HUES6 (cell line): ENCODE results near the gene RIOX2.
A peak's percentile ranks its signal among the peaks of the same experiment; 100 is the strongest.
"Not testable (repeated sequence)": the region's sequence is repeated elsewhere in the genome, so short reads cannot be mapped to it uniquely, and the experiment has no call there.

Experiments used
- H3K27ac ChIP-seq: 2 replicates; pipeline ENCODE4 v1.7.0; 2013; ENCODE audit warnings: low read depth, mild to moderate bottlenecking, low read length, inconsistent platforms
- H3K27me3 ChIP-seq: 2 replicates; pipeline ENCODE4 v1.6.1; 2013; ENCODE audit warnings: low read length; ENCODE audit not compliant: control insufficient read depth, insufficient read depth
- H3K36me3 ChIP-seq: 2 replicates; pipeline ENCODE4 v1.6.1; 2013; ENCODE audit warnings: low read length; ENCODE audit not compliant: control insufficient read depth, insufficient read depth
- H3K4me1 ChIP-seq: 2 replicates; pipeline ENCODE4 v1.6.1; 2013; ENCODE audit warnings: low read length; ENCODE audit not compliant: control insufficient read depth, insufficient read depth
- H3K4me3 ChIP-seq: 2 replicates; pipeline ENCODE4 v1.5.1; 2013; ENCODE audit warnings: low read depth, low read length
- H3K9ac ChIP-seq: one replicate; pipeline ENCODE4 v1.6.1; 2013; ENCODE audit warnings: mild to moderate bottlenecking, low read length
- H3K9me3 ChIP-seq: 2 replicates; pipeline ENCODE4 v1.6.1; 2013; ENCODE audit warnings: low read depth, low read length; ENCODE audit not compliant: control insufficient read depth, insufficient read depth

Gene RIOX2

DNA sequence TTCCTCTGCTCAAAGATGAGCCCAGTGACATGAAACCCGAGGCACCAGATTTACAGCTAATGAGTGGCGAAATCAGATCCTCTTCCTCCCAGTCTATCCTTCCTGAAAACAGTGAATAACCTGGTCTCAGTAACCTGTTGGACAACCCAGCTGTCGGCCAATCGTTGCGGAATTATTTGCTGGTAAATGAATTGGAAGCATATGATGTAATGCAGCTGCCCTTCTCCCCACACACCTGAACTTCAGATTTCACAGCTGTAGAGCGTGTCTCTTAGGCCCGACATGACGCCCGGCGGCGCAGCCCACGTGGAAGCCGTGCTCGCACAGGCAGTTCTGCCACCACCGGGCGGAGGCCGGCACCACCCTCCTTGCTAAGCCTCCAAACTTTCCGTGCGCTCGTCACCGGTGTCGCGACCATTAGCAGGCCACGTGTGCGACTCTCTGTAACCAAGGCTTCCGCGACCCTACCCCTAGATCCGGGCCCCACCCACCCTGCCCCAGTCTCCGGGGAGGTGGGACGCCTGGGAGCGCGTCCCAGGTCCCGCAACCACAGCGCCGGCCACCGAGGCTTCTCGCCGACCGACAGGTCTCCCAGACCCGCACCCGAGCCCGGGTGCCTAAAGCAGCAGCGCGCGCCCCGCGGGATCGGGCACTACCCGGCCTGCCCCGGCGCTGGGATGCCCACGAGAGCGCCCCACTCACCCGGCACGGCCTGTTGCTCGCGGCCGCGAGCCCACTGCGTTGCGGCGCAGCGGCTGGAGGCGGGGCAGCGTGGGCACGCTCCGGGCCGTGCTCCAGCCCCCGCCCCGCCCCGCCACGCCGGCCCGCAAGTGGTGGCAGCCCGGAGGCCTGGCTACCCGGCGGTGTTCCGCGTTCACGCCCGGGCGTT, at the start of gene RIOX2:
RIOX2 (minus strand) TSS at position 753 of the 889 bp plus-strand sequence. CDS start 4,838 bp downstream, outside the sequence.
- peak within 1 kb of the TSS; percentile 77 for H3K9ac ChIP-seq
- H3K4me3 ChIP-seq, result peak within 1 kb of the TSS; percentile 63
- H3K9me3 ChIP-seq, result no peaks in the 10 kb centered on the region
- H3K4me1 ChIP-seq, result peaks cover 9% of the 10 kb centered on the region
- H3K27me3 ChIP-seq, result peaks cover 8% of the 10 kb centered on the region
- H3K27ac ChIP-seq, result no peak within 1 kb of the TSS
- peaks cover 3% of the 10 kb centered on the region; the same call in 1 of the 2 replicates for H3K36me3 ChIP-seq

DNA sequence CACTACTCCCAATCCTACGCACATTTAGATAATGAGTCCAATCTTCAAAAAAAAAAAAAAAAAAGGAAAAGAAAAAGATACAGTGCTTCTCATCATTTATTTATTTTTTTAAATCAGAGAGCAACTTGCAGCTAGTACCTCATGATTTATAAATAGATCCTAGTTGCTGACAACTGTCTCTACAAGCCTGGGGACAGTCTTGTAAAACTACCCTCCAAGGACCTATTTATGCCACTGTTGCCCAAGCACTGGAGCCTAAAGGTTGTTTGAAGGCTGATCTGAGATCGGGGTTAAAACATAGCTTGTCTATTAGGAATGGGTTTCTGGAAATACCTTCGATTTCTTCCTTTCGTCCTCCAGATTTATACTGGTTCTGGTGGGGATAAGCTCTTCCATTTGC, 48.2 kb upstream of the RIOX2 start:
- H3K9ac ChIP-seq, result no peak overlapping the region
- no peak overlapping the region for H3K4me3 ChIP-seq
- no peaks in the 10 kb centered on the region for H3K4me1 ChIP-seq
- H3K27me3 ChIP-seq, result no peaks in the 10 kb centered on the region
- no peaks in the 10 kb centered on the region for H3K36me3 ChIP-seq
- no peak overlapping the region for H3K27ac ChIP-seq
- H3K9me3 ChIP-seq, result no peaks in the 10 kb centered on the region

DNA sequence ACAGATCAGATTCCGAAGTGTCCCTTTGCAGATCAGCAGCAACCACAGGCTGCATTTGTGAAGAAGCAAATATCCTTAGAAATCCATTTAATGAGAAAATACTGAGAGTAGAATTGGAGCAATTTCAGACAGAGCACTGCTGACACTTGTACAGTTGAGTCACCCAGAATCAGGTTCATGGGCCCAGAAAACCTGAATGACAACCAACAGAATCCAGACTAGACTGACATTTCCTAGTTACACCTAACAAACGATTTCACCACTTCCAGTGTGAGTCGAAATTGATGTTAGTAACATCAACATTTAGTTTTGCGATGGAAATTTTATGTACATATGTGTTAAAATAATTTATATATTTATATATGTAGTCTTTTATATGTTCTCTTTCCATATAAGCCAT, 46.1 kb upstream of the RIOX2 start:
- Histone ChIP-seq H3K9ac (no peak overlapping the region), H3K36me3 (no peaks in the 10 kb centered on the region), H3K27ac (no peak overlapping the region), H3K4me3 (no peak overlapping the region), H3K4me1 (no peaks in the 10 kb centered on the region), H3K9me3 (no peaks in the 10 kb centered on the region), H3K27me3 (no peaks in the 10 kb centered on the region)

DNA sequence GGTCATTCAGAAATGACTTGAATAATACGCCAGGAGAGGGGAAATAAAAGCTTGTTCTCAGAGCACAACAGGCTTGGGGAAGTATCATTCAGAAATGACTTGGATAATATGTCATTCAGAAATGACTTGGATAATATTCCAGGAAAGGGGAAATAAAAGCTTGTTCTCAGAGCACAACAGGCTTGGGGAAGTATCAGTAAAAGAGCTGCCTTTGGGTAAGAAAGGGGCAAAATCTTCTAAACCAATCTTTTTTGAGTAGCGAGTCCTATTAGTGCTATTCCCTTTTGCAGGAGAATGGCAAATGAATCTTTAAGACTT, 42.0 kb upstream of the RIOX2 start:
- Histone ChIP-seq H3K27ac (no peak overlapping the region), H3K9me3 (no peaks in the 10 kb centered on the region), H3K36me3 (no peaks in the 10 kb centered on the region), H3K9ac (no peak overlapping the region), H3K27me3 (no peaks in the 10 kb centered on the region), H3K4me3 (no peak overlapping the region), H3K4me1 (no peaks in the 10 kb centered on the region)

DNA sequence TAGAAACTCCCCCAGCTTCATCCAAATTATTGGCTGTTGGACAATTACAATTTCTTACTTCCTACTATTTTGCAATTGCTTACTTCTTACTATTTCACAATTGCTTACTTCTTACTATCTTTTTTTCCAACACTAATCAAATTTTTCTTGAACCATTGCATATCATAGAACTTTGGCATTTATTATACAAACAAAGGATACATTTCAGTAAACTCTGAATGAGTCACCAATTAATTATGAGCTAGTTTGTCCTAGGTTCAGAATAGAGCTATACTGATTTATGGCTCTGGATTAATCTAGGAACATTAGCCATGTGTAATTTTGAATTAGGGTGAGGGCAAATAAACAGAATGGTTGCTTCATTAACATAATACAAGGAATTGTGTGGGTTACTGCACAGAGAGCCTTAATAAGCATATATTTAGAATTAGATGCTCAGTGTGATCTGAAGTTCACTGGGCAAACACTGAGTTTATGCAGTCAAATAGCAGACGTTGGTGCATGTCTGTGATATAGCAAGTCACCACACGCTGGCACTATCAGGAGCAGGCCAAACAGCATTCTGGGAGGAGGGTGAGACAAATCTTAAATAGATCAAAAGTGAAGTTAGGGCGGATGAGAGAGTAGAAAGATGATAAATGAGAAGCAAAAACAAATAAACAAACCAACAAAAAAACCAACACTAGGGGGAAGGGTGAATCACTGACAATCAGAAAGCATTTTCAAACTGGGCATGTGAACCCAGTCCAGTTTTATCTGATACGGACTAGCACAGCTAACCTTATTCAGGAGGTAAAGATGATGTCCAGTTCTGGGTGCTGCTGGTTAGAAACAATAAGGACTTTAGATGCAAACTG, 41.4 kb upstream of the RIOX2 start:
- H3K9ac ChIP-seq, result no peak overlapping the region
- no peak overlapping the region for H3K27ac ChIP-seq
- H3K4me1 ChIP-seq, result no peaks in the 10 kb centered on the region
- H3K4me3 ChIP-seq, result no peak overlapping the region
- no peaks in the 10 kb centered on the region for H3K27me3 ChIP-seq
- no peaks in the 10 kb centered on the region for H3K36me3 ChIP-seq
- H3K9me3 ChIP-seq, result no peaks in the 10 kb centered on the region

DNA sequence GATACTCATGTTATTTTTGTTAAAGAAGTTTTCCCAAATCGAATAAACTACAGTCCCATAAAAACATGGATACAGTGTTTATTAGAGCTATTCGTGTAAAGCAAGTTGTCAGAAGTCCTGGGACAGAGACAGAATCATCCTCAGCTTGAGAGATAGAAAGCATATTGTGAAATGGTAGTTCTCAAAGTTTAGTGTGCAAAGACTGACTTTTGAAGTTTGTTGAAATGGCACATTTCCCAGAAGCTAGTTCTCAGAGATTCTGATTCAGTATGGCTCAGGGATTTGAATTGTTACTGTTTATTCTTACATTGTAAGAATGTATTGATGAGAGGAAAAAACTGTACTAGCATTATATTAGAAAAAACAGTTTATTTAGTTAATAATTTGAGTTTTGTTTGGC, 40.7 kb upstream of the RIOX2 start:
- H3K4me3 ChIP-seq, result no peak overlapping the region
- H3K27ac ChIP-seq, result no peak overlapping the region
- no peaks in the 10 kb centered on the region for H3K9me3 ChIP-seq

DNA sequence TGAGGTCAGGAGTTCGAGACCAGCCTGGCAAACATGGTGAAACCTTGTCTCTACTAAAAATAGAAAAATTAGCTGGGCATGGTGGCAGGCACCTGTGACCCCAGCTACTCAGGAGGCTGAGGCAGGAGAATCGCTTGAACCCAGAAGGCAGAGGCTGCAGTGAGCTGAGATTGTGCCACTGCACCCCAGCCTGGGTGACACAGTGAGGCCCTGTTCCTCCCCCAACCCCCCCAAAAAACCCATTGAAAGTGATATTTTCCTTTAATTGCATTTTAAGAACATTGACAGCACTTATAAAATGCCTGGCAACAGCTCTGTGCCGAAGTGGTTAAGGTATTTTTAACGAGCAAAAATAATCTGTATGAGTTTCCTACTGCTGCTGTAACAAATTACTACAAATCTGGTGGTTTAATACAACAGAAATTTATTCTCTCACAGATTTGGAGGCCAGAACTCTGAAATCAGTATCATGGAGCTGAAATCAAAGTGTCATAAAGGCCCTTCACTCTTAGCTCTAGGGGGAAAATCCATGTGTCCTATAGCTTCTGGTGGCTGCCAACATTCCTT, 38.7 kb upstream of the RIOX2 start:
- H3K9ac ChIP-seq, H3K27ac ChIP-seq, H3K9me3 ChIP-seq, H3K27me3 ChIP-seq, H3K4me1 ChIP-seq, H3K4me3 ChIP-seq, H3K36me3 ChIP-seq: not testable (repeated sequence)

More for the DNA sequence above, 40.7 kb upstream of the RIOX2 start:
- Histone ChIP-seq H3K36me3 (no peaks in the 10 kb centered on the region), H3K4me1 (no peaks in the 10 kb centered on the region), H3K9ac (no peak overlapping the region), H3K27me3 (no peaks in the 10 kb centered on the region)

DNA sequence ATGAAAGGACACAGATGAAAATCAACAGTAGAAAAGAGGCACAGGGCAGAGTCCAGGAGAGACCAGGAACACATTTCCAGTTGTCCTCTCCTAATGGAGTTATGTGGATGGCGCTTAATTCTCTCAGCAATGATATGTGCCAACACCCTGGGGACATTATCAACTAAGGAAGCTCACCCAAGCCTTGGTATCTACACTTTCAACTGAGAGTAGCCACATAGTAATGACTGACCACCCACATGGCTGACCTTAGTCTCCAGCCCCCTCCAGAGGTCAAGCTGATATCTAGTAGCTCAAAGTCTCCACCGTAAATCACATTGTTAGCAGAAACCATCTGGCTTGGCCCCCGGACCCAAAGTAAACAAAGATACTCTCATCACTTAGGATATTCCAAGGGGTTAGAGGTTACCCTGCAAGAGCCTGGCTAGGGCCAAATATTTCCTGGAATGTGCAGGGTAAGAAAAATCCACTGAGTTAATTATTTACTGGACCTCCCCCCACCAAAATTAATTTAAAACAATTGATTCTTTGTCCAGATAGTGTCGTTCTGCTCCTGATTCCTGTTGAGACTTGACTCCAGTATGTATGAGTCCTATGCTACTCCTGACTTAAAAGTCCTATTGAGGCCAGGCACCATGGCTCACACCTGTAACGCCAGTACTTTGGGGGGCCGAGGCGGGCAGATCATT, 38.1 kb upstream of the RIOX2 start:
- H3K4me3 ChIP-seq, result no peak overlapping the region
- H3K36me3 ChIP-seq, result no peaks in the 10 kb centered on the region
- H3K27ac ChIP-seq, result no peak overlapping the region
- H3K9me3 ChIP-seq, result no peaks in the 10 kb centered on the region
- H3K4me1 ChIP-seq, result no peaks in the 10 kb centered on the region
- no peaks in the 10 kb centered on the region for H3K27me3 ChIP-seq
- no peak overlapping the region for H3K9ac ChIP-seq

DNA sequence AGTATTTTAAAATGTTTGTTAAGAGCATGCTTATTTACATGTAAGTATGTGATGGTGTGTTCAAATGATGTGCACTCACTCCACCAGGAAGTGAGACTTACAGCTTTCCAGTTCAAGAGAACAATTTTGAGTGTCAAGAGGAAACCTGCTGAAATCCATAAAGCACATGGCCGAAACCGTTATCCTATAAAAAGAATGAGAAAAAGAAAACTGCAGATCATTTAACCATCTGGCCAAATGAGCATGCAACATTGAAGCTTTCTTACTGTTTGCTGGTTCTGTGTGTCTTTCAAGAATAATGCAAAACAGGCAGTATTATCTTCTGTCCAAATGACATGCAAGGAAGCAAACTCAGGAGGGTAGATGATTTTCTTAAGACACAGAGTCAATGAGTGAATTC, 36.6 kb upstream of the RIOX2 start:
- no peaks in the 10 kb centered on the region for H3K4me1 ChIP-seq
- no peak overlapping the region for H3K4me3 ChIP-seq
- no peaks in the 10 kb centered on the region for H3K36me3 ChIP-seq
- H3K9me3 ChIP-seq, result no peaks in the 10 kb centered on the region
- no peaks in the 10 kb centered on the region for H3K27me3 ChIP-seq
- no peak overlapping the region for H3K9ac ChIP-seq
- no peak overlapping the region for H3K27ac ChIP-seq

DNA sequence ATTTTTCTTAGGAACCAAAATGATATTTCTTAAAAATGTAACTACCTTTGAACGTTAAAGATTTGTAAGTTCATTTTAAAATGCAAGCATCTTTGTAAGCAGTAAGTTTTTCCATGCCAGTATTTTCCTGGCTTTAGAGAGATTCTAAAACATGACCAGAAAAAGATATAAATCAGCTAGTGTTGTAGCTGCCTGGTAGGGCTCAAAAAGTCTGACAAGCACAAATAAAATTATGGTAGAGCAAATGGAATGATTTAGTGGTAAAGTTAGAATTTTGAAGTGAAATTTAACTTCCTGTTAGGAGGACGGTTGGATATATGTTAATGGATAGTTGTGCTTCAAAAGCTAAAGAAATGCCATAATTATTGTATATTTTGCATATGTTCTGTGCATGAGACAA, 33.2 kb upstream of the RIOX2 start:
- Histone ChIP-seq H3K36me3 (no peaks in the 10 kb centered on the region), H3K27ac (no peak overlapping the region), H3K4me1 (no peaks in the 10 kb centered on the region), H3K27me3 (no peaks in the 10 kb centered on the region), H3K9me3 (no peaks in the 10 kb centered on the region), H3K4me3 (no peak overlapping the region), H3K9ac (no peak overlapping the region)
